Thoracic aorta (tissue), 2 donors: ENCODE measurements around the gene TUBAL3. TPM values are rescaled to one million over a fixed set of nuclear protein-coding genes. Genes with fewer than 3 reads are reported as not detected.

ENCODE experiments used
- ATAC-seq: fragments of 150-250 bp; one replicate; pipeline ENCODE4 v1.8.0; 2017; ENCODE audit warnings: low read depth; ENCODE audit not compliant: insufficient number of reproducible peaks, low FRiP score
- DNase-seq: peaks from one replicate; pipeline ENCODE4 v3.0.0-alpha.2; 2020; ENCODE audit warnings: low spot score
- H3K27ac ChIP-seq, 2 donors: fragments of 200-600 bp; sonication (generic); 1 replicate in 1 of 2; 2 replicates in 1 of 2; pipeline ENCODE4 v1.5.1; 2016; ENCODE audit warnings: mild to moderate bottlenecking in 2 of 2, moderate library complexity in 2 of 2
- H3K27me3 ChIP-seq: fragments of 200-600 bp; sonication (generic); replicated peaks from 2 replicates; pipeline ENCODE4 v1.6.0; 2016; ENCODE audit warnings: mild to moderate bottlenecking; ENCODE audit not compliant: insufficient read depth
- H3K36me3 ChIP-seq: fragments of 200-600 bp; sonication (generic); one replicate; pipeline ENCODE4 v1.5.1; 2016
- H3K4me1 ChIP-seq, 2 donors: fragments of 200-600 bp; sonication (generic); 1 replicate in 1 of 2; 2 replicates in 1 of 2; pipeline versions ENCODE4 v1.5.1 to v1.6.0; 2016; ENCODE audit warnings: low read depth in 2 of 2, mild to moderate bottlenecking in 1 of 2; ENCODE audit not compliant: control insufficient read depth in 1 of 2
- H3K4me3 ChIP-seq: fragments of 200-600 bp; sonication (generic); 2 replicates; pipeline ENCODE4 v1.5.1; 2016; ENCODE audit warnings: mild to moderate bottlenecking
- H3K9me3 ChIP-seq: fragments of 200-600 bp; sonication (generic); 2 replicates; pipeline ENCODE4 v1.5.1; 2016
- total RNA-seq, 2 donors: library from RNA; depleted of rRNA; stranded (reverse); fragments of >200 nt; gene quantifications; one replicate each; pipeline versions ENCODE4 v1.1.0 to v1.2.3, GENCODE V29; 2016
- TF ChIP-seq, protein P1 (sequence below): fragments of 200-600 bp; sonication (generic); IDR thresholded peaks from one replicate; pipeline ENCODE4 v1.5.1; 2019; ENCODE audit warnings: antibody characterized with exemption

TUBAL3 gene
- total RNA-seq, 2 donors from 2014 or later: not detected

DNA sequence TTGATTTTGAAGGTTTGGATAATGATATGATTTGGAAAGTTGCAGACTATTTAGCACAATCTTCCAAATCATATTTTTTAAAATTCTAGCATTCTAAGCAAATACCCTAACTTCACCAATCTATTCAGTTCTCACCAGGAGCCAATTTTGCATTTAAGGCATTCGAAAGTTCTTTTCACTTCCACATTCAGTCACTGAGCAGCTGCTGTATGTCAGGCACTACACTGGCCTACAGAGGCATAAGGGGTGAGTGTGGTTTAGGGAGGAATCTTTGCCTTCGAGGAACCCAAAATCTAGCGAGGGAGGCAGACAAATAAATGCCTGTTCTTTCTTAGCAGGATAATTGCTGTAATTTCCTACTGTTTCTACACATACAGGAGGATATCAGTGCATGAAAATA, 50.6 kb downstream of the TUBAL3 start:
- peaks cover 6% of the 10 kb centered on the region for H3K27me3 ChIP-seq
- ATAC-seq: no peak
- no peaks in the 10 kb centered on the region for H3K9me3 ChIP-seq
- no peak for DNase-seq
- H3K36me3 ChIP-seq: no peaks in the 10 kb centered on the region
- no peaks in the 10 kb centered on the region for H3K4me1 ChIP-seq
- H3K27ac ChIP-seq: no peak overlapping the region
- TF ChIP-seq, protein P1, sequence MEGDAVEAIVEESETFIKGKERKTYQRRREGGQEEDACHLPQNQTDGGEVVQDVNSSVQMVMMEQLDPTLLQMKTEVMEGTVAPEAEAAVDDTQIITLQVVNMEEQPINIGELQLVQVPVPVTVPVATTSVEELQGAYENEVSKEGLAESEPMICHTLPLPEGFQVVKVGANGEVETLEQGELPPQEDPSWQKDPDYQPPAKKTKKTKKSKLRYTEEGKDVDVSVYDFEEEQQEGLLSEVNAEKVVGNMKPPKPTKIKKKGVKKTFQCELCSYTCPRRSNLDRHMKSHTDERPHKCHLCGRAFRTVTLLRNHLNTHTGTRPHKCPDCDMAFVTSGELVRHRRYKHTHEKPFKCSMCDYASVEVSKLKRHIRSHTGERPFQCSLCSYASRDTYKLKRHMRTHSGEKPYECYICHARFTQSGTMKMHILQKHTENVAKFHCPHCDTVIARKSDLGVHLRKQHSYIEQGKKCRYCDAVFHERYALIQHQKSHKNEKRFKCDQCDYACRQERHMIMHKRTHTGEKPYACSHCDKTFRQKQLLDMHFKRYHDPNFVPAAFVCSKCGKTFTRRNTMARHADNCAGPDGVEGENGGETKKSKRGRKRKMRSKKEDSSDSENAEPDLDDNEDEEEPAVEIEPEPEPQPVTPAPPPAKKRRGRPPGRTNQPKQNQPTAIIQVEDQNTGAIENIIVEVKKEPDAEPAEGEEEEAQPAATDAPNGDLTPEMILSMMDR: no peak
- H3K4me3 ChIP-seq: no peak overlapping the region

DNA sequence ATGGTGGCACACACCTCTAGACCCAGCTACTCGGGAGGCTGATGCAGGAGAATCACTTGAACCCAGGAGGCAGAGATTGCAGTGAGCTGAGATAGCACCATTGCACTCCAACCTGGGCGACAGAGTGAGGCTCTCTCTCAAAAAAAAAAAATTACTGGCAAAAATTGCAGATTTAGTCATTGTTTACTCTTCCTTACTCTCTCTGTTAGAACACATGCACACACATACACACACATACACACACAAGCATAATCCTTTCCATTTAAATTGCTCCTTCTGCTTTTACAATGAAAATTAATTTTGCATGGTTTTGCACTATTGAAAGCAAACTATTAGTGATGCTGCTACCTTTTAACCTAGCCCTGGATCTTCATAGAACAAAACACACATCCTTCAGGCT, 55.3 kb downstream of the TUBAL3 start:
- no peaks in the 10 kb centered on the region for H3K27me3 ChIP-seq
- DNase-seq (no peak), ATAC-seq (no peak)
- H3K9me3 ChIP-seq: no peaks in the 10 kb centered on the region
- no peaks in the 10 kb centered on the region for H3K4me1 ChIP-seq
- H3K36me3 ChIP-seq: no peaks in the 10 kb centered on the region
- H3K4me3 ChIP-seq: no peak overlapping the region
- H3K27ac ChIP-seq: no peak overlapping the region
- TF ChIP-seq, protein P1: no peak

DNA sequence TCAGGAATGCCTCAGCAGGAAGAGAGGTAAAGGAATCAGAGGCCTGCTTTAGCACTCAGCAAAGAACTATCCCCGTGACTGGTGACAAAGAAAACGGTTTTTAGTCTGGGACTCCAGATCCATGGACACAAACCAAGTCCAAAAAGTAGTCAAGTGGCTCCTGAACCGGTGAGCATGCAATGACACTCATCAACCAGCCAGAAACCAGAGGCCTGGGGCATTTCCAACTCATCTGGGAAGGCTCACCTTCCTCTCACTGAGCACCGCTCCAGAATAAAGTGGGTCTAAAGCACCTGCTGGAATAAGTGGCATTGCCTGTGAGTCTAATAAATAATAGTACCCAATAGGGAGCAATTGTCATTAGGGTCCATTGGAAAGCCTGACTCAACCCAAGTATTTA, 57.7 kb downstream of the TUBAL3 start:
- no peaks in the 10 kb centered on the region for H3K4me1 ChIP-seq
- no peak overlapping the region for H3K27ac ChIP-seq
- H3K36me3 ChIP-seq: no peaks in the 10 kb centered on the region
- H3K4me3 ChIP-seq: no peak overlapping the region
- H3K27me3 ChIP-seq: no peaks in the 10 kb centered on the region
- no peak for ATAC-seq
- DNase-seq: no peak
- TF ChIP-seq, protein P1: no peak
- no peaks in the 10 kb centered on the region for H3K9me3 ChIP-seq

DNA sequence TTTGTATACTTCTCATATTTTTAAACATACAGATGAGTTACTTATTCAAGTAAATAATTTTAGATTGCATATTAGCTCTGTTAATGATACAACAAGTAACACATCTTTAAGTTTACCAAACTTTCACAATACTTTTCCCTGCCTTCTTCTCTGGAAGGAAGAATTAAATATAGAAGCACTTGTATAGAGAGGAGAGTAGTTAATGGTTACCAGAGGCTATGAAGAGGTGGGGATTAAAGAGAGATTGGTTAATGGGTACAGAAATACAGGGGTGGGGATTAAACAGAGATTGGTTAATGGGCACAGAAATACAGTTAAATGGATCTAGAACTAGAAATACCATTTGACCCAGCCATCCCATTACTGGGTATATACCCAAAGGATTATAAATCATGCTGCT, 59.9 kb downstream of the TUBAL3 start:
- Histone ChIP-seq H3K4me3 (no peak overlapping the region), H3K27ac (no peak overlapping the region), H3K27me3 (no peaks in the 10 kb centered on the region), H3K4me1 (no peaks in the 10 kb centered on the region), H3K9me3 (no peaks in the 10 kb centered on the region), H3K36me3 (no peaks in the 10 kb centered on the region)
- TF ChIP-seq, protein P1: no peak
- DNase-seq (no peak), ATAC-seq (no peak)

DNA sequence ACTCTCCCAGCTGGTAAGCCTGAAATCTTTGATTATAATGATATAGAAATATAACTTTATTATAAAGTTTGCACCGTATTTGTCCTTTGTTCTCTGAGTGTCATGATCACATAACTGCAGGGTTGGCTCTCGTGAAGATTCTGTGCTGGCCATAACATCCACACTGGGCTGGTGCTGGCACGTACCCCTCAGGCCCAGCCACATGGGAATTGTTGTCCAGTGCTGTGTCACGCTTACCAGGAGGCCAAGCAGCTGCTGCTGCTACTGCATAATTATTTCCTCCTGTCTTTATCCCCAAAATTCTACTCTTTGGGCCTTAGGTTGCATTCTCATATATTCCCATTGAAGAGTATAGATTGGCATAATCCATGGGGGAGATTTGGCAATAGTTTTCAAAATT, 60.6 kb downstream of the TUBAL3 start:
- Histone ChIP-seq H3K36me3 (no peaks in the 10 kb centered on the region), H3K4me1 (no peaks in the 10 kb centered on the region), H3K27me3 (no peaks in the 10 kb centered on the region), H3K9me3 (no peaks in the 10 kb centered on the region), H3K27ac (no peak overlapping the region), H3K4me3 (no peak overlapping the region)
- no peak for ATAC-seq
- TF ChIP-seq, protein P1: no peak
- no peak for DNase-seq
